Activated effector memory CD4-positive, alpha-beta T cell treated with Interleukin-2 at 50 U/mL for 16 hours (primary cell): Measurements from ENCODE around the gene KLK14.

Experiments
- DNase-seq: peaks from one replicate; pipeline ENCODE4 v3.0.0-alpha.2; 2020

Gene KLK14

GRCh38 chr19:51082611-51083010 lies at the start of gene KLK14:
KLK14 (minus strand) TSS chr19:51082887; CDS start chr19:51082614, 273 bp downstream.
- no peak for DNase-seq

- DNase-seq = no peak
Observed at GRCh38 chr19:51131780-51132680, 49.3 kb upstream of the KLK14 start.

- DNase-seq = no peak
Observed at GRCh38 chr19:51129716-51130115, 47.0 kb upstream of the KLK14 start.

- no peak for DNase-seq
Observed at GRCh38 chr19:51128227-51128626, 45.5 kb upstream of the KLK14 start.

- no peak for DNase-seq
Observed at GRCh38 chr19:51127755-51128154, 45.1 kb upstream of the KLK14 start.

GRCh38 chr19:51127032-51127431 lies 44.3 kb upstream of the KLK14 start:
- DNase-seq = no peak

- no peak for DNase-seq
Observed at GRCh38 chr19:51125421-51126075, 42.9 kb upstream of the KLK14 start.

GRCh38 chr19:51124729-51125128 lies 42.0 kb upstream of the KLK14 start, which contains the start of gene SIGLEC9:
SIGLEC9 (plus strand) TSS chr19:51124906; CDS start chr19:51124975, 69 bp downstream.
- DNase-seq = no peak

GRCh38 chr19:51124216-51124615 lies 41.5 kb upstream of the KLK14 start:
- DNase-seq = no peak

- DNase-seq = no peak
Observed at GRCh38 chr19:51123802-51124201, 41.1 kb upstream of the KLK14 start.

GRCh38 chr19:51123381-51123800 lies 40.7 kb upstream of the KLK14 start:
- DNase-seq = peak; percentile 50

GRCh38 chr19:51122112-51122981 lies 39.7 kb upstream of the KLK14 start:
- no peak for DNase-seq

- DNase-seq = no peak
Observed at GRCh38 chr19:51121257-51121656, 38.6 kb upstream of the KLK14 start.

- no peak for DNase-seq
Observed at GRCh38 chr19:51120160-51120559, 37.5 kb upstream of the KLK14 start.

GRCh38 chr19:51119611-51120010 lies 36.9 kb upstream of the KLK14 start:
- DNase-seq = no peak

GRCh38 chr19:51119101-51119500 lies 36.4 kb upstream of the KLK14 start:
- DNase-seq = no peak

- peak; percentile 35 for DNase-seq
Observed at GRCh38 chr19:51116736-51117286, 34.1 kb upstream of the KLK14 start.

GRCh38 chr19:51114087-51114729 lies 31.5 kb upstream of the KLK14 start:
- no peak for DNase-seq

GRCh38 chr19:51111606-51112005 lies 28.9 kb upstream of the KLK14 start:
- DNase-seq = no peak

- no peak for DNase-seq
Observed at GRCh38 chr19:51110666-51110971, 27.9 kb upstream of the KLK14 start.

- DNase-seq = no peak
Observed at GRCh38 chr19:51108805-51109146, 26.1 kb upstream of the KLK14 start.

GRCh38 chr19:51108066-51108804 lies 25.5 kb upstream of the KLK14 start, which contains the start of gene CTU1:
CTU1 (minus strand) TSS chr19:51108409; CDS start chr19:51104569, 3,840 bp downstream.
- peak; percentile 98 for DNase-seq
